CD4-positive, alpha-beta T cell treated with Interleukin-6 for 4 hours (primary cell): ENCODE data around the gene PKMYT1.
"Not testable (repeated sequence)": the region's sequence is repeated elsewhere in the genome, so short reads cannot be mapped to it uniquely, and the experiment has no call there.

Source experiments
- DNase-seq: peaks from one replicate; pipeline ENCODE4 v3.0.0-alpha.2; 2020; ENCODE audit warnings: mixed read lengths

PKMYT1 gene

GRCh38 chr16:2929693-2930092, 50.6 kb downstream of the PKMYT1 start:
- no peak for DNase-seq

DNA sequence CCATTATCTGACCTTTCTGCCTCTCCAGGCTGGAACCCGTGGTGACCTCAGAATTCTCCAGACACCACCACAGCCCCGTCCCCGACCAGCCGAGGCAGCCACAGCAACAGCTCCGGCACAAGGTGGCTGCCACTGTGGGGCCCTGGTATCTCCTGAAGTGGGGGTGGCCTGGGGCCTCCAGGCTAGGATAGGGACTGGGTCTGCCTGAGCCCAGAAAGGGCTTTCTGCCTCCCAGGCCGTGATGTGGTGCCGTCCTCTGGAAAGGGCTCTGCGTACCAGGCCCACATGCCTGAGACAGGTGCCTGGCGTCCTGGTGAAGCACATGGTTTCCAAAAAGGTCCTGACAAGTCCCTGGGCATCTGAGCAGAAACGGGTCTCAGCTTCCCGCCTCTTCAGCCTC, 51.5 kb downstream of the PKMYT1 start:
- no peak for DNase-seq

DNA sequence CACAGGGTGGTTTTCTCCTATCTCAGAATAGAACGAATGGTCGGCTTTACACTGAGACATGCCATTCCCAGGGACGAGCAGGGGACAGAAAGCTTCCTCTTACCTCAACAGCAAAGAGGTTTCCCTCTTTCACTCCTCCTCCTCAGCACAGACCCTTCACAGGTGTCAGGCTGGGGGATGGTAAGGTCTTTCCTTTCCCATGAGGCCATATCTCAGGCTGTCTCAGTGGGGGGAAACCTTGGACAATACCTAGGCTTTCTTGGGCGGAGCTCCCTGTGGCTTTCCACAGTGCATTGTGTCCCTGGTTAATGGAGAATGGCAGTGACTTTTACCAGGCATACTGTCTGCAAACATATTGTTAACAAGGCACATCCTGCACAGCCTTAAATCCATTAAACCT, 52.1 kb downstream of the PKMYT1 start:
- DNase-seq = not testable (repeated sequence)

- DNase-seq = peak; percentile 89
These were observed 53.1 kb downstream of the PKMYT1 start for GRCh38 chr16:2927010-2927646.

DNA sequence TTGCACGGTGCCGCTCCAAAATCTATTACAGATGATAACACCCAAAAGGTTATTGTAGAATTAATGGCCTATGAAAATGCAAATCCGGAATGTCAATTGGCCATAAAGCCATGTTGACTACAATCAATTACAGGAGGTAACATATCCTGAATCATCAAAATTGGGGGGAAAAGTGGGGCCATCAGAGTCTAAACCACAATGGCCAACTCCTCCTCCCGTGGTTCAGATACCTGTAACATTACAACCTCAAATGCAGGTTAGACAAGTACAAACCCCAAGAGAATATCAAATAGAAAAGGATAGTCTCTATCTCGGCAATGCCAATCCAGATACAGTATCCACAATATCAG, 53.6 kb downstream of the PKMYT1 start:
- DNase-seq = no peak

DNA sequence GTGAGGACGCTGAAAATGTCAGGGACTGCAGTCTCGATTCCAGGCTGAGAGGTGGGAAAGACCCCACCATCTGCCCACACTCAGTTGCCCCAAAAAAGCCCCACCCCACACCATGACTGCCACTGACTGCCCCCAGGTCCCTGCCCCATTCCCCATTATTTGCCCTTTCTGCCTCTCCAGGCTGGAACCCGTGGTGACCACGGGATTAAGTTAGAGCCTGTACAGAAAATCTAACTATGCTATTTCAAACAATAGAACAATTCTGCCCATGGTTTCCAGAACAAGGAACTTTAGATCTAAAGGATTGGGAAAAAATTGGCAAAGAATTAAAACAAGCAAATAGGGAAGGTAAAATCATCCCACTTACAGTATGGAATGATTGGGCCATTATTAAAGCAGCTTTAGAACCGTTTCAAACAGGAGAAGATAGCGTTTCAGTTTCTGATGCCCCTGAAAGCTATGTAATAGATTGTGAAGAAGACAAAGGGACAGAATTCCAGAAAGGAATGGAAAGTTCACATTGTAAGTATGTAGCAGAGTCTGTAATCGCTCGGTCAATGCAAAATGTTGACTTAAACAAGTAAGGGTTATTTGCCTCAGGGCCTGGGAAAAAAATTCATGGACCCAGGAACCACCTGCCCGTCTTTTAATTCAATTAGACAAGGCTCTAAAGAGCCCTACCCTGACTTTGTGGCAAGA, 54.1 kb downstream of the PKMYT1 start:
- DNase-seq = no peak

DNA sequence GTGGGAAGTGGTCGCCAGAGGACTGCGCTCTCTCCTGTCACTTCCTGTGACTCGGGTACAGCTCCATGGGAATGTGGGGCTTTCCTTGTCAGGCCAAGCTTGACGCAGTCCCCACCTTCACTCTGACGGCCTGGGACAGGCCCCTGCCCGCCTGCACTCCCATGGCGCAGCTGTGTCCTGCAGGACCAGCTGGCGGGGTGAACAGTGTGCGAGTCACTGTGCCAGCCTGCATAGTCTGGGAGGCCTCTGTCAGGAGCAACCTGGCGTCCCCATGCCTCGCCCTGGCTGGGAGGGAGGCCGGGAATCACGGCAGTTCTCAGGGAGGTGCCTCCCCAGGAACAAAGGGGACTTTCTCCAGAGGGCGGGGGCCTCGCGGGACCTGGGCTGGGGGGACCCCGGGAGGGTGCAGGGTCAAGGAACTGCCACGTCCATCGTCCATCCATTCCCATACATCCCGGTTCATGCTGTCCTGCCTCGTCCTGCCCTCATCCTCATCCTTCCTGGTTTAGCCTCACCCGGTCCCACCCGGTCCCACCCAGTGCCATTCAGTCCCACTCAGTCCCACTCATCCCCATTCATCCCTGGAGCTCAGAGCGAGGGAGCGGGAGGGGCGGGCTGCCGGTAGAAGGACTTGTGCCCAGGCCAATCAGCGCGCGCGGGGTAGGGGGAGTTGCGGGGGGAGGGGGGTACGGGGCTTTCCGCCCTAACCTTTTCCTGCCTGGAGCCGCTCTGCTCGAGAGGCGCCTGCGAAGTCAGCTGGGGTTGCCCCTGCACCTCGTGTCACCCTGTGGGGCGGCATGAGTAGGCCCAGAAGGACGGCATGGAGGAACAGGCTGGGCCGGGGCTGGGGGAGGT, 55.1 kb downstream of the PKMYT1 start:
- no peak for DNase-seq

DNA sequence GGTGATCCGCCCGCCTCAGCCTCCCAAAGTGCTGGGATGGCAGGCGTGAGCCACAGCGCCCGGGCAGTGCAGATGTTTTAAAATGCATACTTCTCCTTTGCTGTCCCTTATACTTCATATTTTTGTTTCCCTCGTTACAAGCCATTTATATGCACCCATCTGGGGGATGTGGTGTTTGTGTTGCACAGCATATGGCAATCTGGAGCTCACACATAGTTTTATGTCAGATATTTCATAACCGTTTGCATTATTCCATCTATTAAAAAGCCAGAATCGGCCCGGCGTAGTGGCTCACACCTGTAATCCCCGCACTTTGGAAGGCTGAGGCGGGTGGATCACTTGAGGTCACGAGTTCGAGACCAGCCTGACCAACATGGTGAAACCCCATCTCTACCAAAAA, 56.8 kb downstream of the PKMYT1 start:
- DNase-seq = no peak
